HT1080 (cell line): ENCODE measurements around the gene FGF14. TPM values are rescaled to one million over a fixed set of nuclear protein-coding genes. Genes with fewer than 3 reads are reported as not detected.
A peak's percentile ranks its signal among the peaks of the same experiment; 100 is the strongest.

Experiments used
- DNase-seq: peaks from one replicate; pipeline ENCODE4 v3.0.0-alpha.2; 2015; ENCODE audit warnings: low read depth
- total RNA-seq: library from RNA; depleted of rRNA; stranded (reverse); fragments of >200 nt; shearing (Covaris generic); gene quantifications from 2 replicates; pipeline ENCODE4 v1.2.3, GENCODE V29; 2014

Gene FGF14
- total RNA-seq, 1 experiment from 2014 or later = not detected

DNA sequence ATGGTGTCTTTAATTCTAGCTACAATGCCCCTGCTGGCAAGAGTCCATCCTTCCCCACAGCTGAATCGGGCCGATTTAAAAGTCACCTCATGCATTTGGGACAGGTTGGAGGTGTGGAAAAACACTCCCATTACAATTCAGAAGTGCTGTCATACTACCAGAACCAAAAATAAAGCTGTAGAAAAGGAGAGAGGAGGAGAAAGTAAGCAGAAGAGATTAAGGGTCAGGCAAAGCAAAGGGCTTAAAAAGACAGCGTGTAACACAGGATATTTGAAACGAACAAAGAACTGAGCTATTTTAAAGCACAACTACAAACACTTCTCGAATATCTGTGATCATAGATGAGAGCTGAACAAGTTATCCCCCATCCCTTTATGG lies 90.4 kb downstream of the FGF14 start:
- DNase-seq = no peak

DNA sequence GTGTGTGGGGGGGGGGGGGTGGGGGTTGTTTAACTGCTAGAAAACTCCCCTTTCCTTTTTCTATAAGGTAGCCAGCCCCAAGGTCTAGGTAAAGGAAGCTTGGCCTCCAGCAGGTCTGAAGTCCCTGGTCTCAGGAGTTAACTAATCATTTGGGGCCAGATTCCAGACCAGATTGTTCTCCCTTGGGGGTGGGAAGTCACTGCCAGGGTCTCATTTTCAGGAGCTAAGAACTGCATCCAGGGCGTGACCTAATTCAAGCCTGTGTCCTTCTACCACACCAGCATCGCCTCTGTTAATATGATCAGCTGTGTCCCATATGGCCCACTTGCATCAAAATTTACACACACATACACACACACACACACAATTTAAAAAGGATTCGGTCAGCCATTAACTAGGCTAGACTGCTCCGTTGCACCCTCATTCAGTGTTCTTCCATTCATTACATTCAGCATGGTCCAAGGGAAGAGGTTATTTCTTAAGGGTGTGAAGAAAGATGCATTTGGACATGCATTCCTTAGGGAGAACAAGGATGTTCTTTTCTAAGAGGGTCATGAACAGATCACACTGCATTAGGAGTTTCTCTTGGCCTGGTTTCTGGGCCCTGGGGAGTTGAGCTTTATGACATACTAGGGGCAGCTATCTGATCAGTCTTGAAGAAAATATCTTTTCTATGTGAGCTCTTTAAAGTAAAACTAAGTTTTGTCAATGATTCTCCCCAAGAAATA lies 91.0 kb downstream of the FGF14 start:
- DNase-seq = no peak

DNA sequence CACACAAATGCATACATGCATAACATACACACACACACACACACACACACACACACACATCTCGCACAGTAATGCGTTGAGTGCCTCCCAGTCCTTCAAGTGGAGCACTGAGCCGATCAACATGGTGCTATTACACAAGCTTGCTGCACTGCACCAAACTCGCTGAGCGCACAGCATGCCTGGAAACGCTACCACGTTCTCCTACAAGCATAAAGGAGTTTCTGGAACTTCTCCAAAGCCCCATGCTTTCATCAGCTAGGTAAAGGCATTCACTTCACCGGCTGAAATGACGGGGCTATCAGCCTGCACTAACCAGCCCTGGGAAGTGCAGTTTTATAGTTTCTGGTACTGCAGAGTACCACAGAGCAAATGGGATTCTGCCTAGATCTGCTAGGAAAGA lies 92.7 kb downstream of the FGF14 start:
- no peak for DNase-seq

DNA sequence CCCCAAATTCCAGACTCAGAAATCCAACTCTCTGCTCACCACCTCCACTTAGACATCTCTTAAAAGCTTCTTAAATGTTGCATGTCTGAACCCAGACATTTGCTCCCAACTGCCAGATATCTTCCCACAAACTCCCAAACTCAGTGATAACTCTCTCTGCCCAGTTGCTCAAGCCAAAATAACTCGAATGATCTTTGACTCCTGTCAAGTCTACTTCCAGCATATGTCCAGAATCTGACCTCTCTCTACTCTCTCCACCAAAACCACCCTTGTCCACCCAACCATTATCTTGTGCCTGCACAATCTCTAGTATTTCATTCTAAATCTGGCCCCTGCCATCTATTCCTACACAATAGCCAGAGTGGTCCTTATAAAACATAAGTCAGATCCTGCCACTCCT lies 99.3 kb downstream of the FGF14 start:
- no peak for DNase-seq

DNA sequence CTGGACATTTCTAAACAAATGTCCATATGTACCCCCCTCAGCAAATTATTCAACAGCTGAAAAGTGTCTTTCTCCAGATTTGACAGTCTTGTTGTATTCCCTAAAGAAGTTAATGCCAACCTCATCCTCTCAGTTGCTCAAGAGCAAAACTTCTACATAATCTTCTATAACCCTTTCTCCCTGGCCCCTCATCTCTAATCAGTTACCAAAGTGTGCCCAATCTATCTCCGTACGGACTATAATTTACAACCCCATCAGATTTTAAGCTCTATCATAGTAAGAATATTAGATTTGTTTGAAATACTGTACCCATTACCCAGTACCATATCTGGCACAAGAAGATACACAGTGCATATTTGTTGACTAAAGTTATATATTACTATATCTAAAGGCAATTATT lies 101.5 kb downstream of the FGF14 start:
- DNase-seq = no peak

DNA sequence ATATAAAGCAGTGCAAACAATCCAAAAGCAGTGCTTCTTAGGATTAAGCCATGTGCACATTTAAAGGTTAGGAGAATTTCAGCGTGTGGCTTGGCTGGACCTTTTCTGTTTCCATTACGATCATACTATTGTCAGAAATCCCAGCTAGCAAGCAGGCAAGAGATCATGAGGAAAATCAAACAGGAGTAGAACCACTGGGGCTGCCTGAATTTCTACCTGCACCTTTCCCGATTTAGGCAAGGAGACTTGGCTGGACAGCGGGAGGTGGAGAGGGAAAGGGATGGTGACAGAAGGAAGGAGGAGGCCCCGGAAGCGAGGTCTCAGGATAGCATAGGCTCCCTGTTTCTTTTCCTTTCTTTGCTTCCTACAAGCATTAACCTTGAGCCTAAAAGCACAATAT lies 102.5 kb downstream of the FGF14 start:
- no peak for DNase-seq

DNA sequence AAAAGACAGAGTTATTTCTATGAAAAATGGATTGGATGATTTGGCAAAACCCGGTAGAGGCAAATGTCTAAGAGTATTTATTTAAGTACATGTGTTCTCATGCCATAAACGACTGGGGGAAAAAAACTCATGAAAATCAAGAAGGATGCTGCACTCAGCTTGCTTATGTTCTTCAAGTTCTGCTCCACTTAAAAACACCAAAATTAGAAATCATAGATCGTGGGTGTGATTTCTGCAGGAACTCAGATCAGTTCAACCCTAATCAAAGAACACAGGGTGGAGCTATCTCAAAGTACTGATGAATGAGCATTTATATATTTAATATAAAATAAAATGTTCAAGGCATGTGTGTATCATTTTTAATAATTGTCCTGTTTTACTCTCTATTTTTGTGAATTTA lies 103.8 kb downstream of the FGF14 start:
- no peak for DNase-seq

DNA sequence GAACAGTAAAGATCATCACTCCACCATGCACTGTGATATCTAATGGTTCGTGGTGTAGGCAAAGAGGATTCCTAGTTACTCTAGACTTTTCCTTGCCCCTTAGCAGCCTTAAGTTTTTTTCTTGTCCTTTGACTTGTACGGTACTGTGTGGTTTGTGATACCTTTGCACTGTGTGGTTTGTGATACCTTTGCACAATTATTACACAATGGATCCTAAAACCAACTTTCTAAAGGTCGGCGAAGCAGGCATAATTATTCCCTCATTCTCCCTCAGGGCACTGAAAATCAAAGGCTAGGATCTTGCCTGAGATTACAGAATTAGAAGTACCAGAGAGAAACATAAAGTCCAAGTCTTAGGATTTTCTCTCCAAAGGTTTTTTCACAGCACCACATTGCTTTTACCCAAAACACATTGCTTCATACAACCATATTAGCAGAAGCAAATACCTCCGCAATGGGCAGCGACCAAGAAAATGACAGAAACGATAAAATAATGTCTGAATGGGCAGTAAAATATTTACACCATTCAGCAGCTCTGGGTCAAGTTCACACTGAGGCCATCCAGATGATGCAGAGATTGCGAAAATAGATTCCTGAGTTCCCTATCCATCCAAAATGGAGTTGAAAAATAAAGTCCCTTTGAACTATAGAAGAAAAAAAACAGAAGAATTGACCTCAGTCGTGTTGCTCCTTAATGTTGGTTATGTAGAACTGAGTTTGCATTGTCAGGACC lies 106.4 kb downstream of the FGF14 start:
- DNase-seq = no peak

DNA sequence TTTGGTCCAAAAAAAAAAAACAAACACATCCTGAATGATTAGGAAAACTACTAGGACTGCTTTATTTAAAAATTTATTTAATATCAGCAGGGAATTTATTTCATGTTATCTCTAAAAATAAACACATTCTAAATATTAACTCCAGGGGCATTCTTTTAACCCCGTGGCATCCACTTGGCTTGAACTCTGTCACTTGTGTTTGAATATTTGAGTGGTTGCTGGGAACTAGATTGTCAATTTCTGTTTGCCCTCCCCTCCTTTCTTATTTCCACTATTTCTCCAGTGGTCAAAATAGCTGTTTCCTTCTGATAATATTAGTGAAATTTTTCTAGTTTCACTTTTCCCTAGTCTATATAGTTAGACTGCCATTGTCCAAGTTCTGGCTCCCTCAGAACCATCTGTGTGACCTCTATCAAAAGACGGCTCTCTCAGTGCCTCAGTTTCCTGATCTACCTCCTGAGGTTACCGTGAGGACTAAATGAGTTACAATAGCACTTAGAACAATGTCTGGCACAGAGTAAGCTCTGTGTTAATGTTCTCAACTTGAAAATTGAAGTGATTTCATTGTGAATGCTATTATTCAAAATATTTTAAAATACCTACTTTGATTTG lies 107.3 kb downstream of the FGF14 start:
- DNase-seq = no peak

DNA sequence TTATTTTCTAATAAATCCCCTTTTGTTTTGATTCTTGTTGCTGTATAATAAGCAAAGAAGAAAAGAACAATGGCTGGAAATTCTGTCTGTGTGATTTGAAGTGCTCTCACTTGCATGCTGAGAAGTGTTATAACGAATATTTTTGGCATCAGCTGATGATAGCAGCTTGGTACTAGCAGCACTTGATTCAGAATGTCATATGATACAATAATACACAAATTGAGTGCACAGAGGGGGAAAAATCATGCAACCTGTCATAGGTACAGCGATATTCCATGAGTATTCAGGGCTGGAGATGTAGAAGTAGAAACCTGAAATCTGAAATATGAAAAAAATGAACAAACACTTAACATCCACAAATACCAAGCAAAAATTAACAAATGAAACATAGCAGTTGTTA lies 108.1 kb downstream of the FGF14 start:
- DNase-seq = no peak

DNA sequence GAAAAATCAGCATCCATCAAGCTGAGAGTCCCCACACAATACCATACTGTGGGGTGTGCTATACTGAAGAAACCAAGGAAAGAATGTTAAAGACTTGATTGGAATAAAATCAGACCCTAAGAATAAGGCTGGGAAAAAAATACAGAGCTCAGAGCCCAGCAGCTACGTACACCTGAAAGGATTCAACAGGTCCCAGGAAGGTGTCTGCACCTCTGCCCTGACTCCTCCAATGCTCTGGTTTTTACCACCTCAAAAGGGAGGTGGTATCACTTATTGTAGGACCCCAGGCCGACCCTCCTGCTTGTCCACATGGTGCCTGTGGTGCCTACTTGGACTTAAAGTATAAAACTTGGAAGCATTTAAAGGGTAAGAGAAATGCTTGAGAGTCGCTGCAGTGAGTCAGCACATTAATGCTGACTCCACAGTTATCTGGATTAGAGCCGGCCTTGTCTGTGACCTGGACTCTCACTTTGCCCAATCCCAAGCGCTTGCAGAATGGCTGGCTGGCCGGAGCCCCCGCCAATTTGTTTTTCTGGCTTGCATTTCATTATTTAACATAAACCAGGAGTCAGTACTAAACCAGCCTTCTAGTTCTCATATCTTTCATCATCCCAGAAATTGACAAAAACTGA lies 110.1 kb downstream of the FGF14 start:
- DNase-seq = no peak

DNA sequence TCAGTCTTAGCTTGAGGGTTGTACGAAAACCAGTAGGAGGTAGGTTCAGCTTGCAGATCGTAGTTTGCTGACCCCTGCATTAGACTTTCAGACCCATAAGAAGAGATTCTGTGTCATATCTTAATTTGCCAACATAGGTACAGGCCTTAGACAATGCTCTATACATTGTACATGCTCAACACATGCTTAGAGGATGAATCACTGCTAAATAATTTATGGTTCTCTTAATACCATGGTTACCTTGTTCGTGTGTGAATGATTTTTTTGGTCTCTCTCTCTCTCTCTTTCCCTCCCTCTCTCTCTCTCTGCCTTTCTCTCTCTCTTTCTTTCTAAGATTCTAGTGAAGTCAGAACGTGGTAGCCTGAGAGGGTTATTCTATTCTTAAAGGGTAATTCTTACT lies 112.2 kb downstream of the FGF14 start:
- peak; percentile 44 for DNase-seq

DNA sequence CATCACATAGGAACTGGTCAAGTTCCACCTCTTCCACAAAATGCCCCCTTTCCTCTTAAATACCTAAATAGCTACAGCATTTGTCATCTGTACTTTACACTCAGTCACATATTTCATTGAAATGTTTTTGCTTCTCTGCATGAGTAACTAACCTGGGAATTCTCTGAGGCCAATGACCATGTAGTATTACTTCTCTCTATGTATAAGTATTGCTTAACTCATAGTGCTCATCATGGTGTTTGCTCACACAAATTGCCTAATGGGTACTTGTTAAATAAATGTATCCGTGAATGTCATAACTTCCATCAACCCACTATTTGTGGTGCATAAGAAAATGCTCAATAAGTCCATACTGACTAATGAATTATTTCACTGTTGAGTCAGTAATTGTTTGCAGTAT lies 115.5 kb downstream of the FGF14 start:
- DNase-seq = peak; percentile 80

DNA sequence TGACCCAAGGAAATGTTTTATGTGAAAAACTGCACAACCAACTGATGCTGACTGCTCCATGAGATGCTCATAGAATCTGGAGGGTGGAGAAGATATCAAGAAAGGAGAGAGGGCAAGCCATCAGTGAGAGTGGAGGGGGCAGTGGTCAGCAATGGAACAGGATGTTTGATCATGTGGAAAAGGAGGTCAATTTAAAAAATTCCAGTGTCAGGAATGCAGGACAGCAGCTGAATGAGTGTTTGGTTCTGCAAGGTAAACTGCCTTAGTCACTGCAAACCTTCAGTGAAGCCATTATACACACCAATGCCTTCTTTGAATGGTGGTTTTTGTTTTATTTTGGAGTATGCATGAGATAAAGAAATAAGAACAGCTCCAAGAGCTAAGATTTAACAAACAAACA lies 121.5 kb downstream of the FGF14 start:
- peak; percentile 20 for DNase-seq

DNA sequence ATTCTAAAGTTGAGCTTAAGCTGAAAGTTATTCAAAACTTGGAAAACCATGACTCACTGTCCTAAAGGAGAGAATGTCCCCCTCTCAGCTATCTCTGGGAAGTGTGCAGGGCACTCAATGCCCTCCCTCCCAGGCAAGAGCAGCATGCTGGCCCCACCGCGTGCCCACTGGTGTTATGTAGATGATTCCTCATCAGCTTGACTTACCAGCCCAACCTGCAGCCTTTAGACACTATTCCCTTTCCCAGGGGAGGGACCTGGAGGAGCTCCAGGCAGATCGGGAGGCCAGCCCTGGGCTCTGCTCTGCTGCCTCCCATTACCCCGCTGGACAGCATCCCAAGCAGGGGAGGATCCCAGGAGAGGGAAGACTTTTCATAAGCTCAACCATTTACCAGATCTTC lies 124.6 kb downstream of the FGF14 start:
- no peak for DNase-seq

DNA sequence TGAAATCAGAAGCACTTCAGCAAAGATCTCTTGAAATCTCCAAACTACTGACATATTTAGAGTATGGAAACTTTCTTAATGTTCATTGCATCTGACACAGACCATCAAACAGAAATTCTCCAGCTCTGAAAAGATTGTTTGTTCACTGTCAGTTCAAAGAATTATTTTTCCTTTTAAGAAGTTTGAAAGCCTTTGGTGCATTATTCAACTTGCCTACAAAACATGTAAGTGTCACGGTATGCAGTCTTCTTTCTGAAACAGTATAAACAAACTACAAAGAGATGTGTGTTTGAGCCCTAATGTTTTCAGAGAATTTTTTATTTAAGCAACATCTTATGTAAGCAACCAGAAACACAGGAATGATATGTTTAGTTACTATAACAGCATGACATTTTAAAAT lies 125.4 kb downstream of the FGF14 start:
- no peak for DNase-seq

DNA sequence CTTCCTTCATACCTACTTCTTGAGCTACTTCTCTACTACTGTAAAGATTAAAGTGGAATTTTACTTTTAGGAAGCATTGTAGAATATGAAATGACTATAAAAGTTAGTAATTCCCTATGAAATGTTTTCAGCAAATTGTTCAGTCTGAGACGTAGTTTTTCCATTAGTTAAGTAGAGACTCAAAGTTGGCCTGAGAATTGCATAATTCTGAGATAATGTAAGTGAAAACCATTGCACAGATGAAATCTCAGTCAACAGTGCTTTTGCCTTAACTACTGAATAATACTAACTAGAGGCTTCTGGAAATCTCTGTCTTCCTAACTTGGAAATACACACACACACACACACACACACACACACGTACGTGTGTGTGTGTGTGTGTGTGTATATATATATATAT lies 125.9 kb downstream of the FGF14 start:
- no peak for DNase-seq

DNA sequence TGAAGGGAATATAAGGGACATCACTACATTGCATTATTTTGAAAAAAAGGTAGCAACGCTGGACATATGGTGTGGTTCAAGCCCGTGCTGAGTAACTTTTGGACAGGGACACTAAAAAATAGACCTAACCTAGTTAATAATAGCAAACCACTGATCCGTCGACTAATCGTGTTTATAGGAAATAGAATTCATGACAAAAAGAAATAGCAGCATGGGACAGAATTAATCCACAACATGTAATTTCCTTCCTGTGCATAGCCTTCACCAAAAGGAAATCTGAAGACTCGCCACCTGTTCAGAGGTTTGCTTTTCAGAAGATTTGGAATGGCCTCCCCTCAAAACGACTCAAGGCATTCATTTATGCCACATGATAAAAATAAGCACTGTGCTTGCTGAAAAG lies 128.7 kb downstream of the FGF14 start:
- DNase-seq = no peak

DNA sequence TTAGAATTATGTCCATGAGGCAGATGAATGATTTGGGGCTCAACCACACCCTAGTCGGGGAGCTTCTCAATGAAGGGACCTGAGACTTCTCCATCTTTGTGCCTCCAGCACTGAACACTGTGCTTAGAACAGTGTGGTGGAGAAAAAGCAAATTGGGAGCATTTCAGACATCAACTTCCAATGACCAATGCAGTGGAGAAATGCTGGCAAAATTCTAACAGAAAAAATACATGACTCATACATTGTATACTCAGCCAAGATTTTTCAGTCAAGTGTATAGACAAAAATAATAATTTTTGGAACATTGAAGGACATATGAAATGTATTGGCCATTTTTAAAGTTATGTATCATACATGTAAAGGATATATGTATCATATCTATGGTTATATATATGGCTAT lies 134.7 kb downstream of the FGF14 start:
- no peak for DNase-seq

DNA sequence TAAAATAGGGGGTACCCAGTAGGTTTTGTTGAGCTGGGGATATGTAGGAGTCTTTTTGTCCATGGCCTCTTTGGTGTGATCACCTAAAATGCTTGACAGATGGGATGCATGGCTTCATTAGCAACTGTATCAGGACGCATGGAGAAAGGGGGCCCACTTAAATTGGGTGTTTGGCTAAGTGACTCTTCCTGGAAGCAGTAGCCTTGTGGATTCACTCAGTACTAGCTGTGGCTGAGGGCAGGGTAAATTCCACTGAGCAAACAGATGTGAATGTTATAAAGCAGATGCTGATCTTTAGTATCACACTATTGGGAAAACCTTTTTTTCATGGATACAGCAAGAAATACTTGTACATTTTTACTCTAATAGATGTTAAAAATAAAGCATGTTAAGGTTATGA lies 140.0 kb downstream of the FGF14 start:
- DNase-seq = no peak

DNA sequence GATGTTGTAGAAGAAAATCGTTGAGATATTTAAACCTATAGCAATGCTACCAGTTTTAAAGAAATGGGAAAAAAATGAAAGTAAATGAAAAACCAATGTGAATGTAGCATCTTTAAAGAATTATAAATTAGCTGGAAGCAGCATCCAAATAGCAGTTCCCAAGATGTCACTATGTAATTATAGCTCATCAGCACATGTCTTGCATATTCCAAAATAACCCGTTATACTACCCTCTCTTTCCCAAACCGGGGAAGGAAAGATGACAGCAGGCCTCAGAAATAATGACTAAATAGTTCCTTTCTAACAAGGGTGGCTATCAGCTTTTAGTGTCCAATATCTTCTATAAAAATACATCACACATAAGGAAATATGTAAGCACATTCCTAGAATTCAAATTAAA lies 140.5 kb downstream of the FGF14 start:
- no peak for DNase-seq

DNA sequence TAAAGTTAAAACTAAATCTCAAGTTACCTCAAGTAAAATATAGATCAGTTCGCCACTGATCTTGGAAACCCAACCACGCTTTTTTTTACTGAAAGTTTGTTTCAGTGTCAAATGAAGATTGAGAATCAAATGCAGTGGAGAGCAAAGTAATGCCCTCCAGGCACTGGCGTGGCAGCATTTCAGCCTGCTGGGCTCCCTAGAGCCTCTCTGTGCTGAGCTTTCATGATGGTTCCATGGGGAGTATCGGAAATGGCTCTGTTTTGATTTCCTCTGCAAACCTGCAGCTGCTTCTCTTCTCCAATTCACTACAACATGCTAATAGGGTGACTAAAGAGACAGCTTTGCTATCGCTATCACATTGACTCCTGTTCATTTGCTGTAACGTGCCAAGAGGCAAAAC lies 141.6 kb downstream of the FGF14 start:
- peak; percentile 3 for DNase-seq
